Bone marrow (tissue), 2 donors: Measurements from ENCODE around the gene GPR148.

Source experiments
- DNase-seq, 2 donors: peaks; one replicate each; lab custom pipeline; 2025; lab: John Stamatoyannopoulos, UW

The GPR148 gene

DNA sequence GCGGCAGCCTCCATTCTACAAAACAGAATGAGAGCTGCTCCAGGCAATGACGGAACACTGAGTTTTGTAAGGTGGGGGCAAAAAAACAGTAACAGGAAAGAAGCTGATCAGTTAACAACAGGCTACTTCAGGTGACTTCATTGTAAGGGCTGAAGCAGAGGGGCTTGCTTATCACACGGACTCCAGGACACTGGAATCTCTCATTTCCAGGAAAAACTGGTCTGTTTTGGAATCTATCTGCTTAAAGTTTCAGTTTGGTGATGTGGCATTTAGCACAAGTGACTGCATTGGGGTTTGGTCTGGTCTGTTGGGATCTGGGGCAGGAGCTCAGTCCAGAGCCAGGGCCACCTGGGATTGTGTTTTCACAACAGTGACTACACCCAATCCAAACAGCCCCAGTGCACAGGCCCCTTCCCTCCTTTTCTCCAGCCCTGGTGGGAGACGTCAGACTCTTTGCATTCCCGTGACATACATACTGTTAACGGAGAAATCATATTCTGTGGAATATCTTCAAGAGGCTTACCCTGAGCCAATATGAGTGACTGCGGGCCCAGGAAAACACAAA lies 40.6 kb downstream of the GPR148 start:
- no peak for DNase-seq

DNA sequence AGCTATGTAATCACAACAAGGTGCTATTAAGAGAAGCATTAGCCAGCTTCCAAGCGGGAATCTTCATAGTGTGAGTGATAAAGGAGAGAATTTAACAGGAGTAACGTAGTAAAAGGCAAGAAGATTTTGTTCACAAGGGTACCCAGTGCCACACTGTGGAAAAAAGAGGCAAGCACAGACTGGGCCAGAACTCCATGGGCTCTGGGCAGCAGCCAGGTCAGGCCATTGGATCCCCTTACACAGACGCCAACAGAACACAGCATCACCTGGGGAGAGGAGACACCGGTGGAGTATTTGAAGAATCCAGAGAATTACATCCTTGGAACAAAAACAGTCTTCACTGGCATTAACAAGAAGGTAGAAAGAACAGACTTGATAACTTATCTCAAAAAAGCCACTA lies 47.7 kb downstream of the GPR148 start:
- DNase-seq: no peak

DNA sequence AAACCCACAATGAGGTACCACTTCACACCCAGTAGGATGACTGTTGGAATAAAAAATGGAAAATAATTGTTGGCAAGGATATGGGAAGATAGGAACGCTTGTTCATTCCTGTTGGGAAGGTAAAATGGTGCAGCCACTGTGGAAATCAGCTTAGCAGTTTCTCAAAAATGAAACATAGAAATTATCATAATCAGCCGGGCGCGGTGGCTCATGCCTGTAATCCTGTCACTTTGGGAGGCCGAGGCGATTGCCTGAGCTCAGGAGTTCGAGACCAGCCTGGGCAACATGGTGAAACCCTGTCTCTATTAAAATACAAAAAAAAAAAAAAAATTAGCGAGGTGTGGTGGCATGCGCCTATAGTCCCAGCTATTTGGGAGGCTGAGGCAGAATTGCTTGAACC lies 49.9 kb downstream of the GPR148 start:
- DNase-seq: no peak
